Mesendoderm (in vitro differentiated cells): ENCODE measurements around the gene GLB1L3.

Source experiments
- DNase-seq: peaks from one replicate; pipeline ENCODE4 v3.0.0; 2013
- H2AK5ac ChIP-seq: 2 replicates; pipeline ENCODE4 v1.6.1; 2013; ENCODE audit warnings: low read length, inconsistent platforms
- H2BK120ac ChIP-seq: 2 replicates; pipeline ENCODE4 v1.6.1; 2013; ENCODE audit warnings: low read depth, mild to moderate bottlenecking, low read length, moderate library complexity, mixed read lengths
- H2BK15ac ChIP-seq: replicated peaks from 2 replicates; pipeline ENCODE4 v1.6.1; 2013; ENCODE audit warnings: low read depth, mild to moderate bottlenecking, moderate library complexity
- H2BK5ac ChIP-seq: 2 replicates; pipeline ENCODE4 v1.6.1; 2013; ENCODE audit warnings: low read length, inconsistent platforms
- H3K18ac ChIP-seq: 2 replicates; pipeline ENCODE4 v1.6.1; 2013; ENCODE audit warnings: mild to moderate bottlenecking, low read length, mixed read lengths
- H3K23ac ChIP-seq: one replicate; pipeline ENCODE4 v1.6.1; 2013; ENCODE audit warnings: low read length
- H3K27ac ChIP-seq: 2 replicates; pipeline ENCODE4 v1.5.1; 2013; ENCODE audit warnings: low read depth, mild to moderate bottlenecking, inconsistent platforms, low read length, moderate library complexity
- H3K27me3 ChIP-seq: 2 replicates; pipeline ENCODE4 v1.6.1; 2013; ENCODE audit warnings: low read length, control low read depth, mild to moderate bottlenecking, inconsistent platforms; ENCODE audit not compliant: insufficient read depth, poor library complexity
- H3K36me3 ChIP-seq: 2 replicates; pipeline ENCODE4 v1.6.1; 2013; ENCODE audit warnings: low read length, inconsistent platforms; ENCODE audit not compliant: control insufficient read depth, insufficient read depth
- H3K4ac ChIP-seq: one replicate; pipeline ENCODE4 v1.6.1; 2013; ENCODE audit warnings: low read depth, mild to moderate bottlenecking, low read length, moderate library complexity
- H3K4me1 ChIP-seq: 2 replicates; pipeline ENCODE4 v1.6.1; 2013; ENCODE audit warnings: low read depth, low read length, inconsistent platforms; ENCODE audit not compliant: control insufficient read depth
- H3K4me2 ChIP-seq: 2 replicates; pipeline ENCODE4 v1.6.1; 2013; ENCODE audit warnings: low read length
- H3K4me3 ChIP-seq: 2 replicates; pipeline ENCODE4 v1.5.1; 2013; ENCODE audit warnings: mild to moderate bottlenecking, low read length
- H3K56ac ChIP-seq: one replicate; pipeline ENCODE4 v1.6.1; 2013; ENCODE audit warnings: low read length
- H3K79me1 ChIP-seq: 2 replicates; pipeline ENCODE4 v1.6.1; 2013; ENCODE audit warnings: low read length, inconsistent platforms
- H3K79me2 ChIP-seq: 2 replicates; pipeline ENCODE4 v1.6.1; 2013; ENCODE audit warnings: mild to moderate bottlenecking, low read length; ENCODE audit not compliant: control insufficient read depth, insufficient read depth
- H3K9ac ChIP-seq: 2 replicates; pipeline ENCODE4 v1.6.1; 2013; ENCODE audit warnings: low read length, inconsistent platforms
- H4K5ac ChIP-seq: one replicate; pipeline ENCODE4 v1.6.1; 2013; ENCODE audit warnings: low read length
- H4K8ac ChIP-seq: one replicate; pipeline ENCODE4 v1.6.1; 2013; ENCODE audit warnings: low read depth, mild to moderate bottlenecking, control low read depth, low read length, moderate library complexity
- WGBS: extraction: QIAGEN DNeasy Blood & Tissue Kit; methylation state at CpG from one replicate; pipeline ENCODE4 v1.1.7; 2013; ENCODE audit warnings: low lambda C conversion rate, missing lambda C conversion rate; ENCODE audit not compliant: insufficient coverage; ENCODE audit errors: extremely low coverage; 5-methylcytosine and 5-hydroxymethylcytosine counted together

GLB1L3 gene

GRCh38 chr11:134231958-134232659, 44.1 kb upstream of the GLB1L3 start:
- no peak overlapping the region for H2AK5ac ChIP-seq
- H3K27me3 ChIP-seq = no peaks in the 10 kb centered on the region
- H4K5ac ChIP-seq = no peak overlapping the region
- no peak for DNase-seq
- no peak overlapping the region for H2BK15ac ChIP-seq
- no peak overlapping the region for H2BK5ac ChIP-seq
- no peak overlapping the region for H3K9ac ChIP-seq
- H3K18ac ChIP-seq = no peak overlapping the region
- no peak overlapping the region for H4K8ac ChIP-seq
- no CpG with 5 or more reads among the region's 10 CpGs for WGBS
- peaks cover 13% of the 10 kb centered on the region for H3K79me1 ChIP-seq
- no peaks in the 10 kb centered on the region for H3K4me1 ChIP-seq
- no peak overlapping the region for H3K27ac ChIP-seq
- H3K36me3 ChIP-seq = no peaks in the 10 kb centered on the region
- no peak overlapping the region for H3K23ac ChIP-seq
- H3K4ac ChIP-seq = no peak overlapping the region
- H3K4me3 ChIP-seq = no peak overlapping the region
- H3K56ac ChIP-seq = no peak overlapping the region
- H2BK120ac ChIP-seq = no peak overlapping the region
- H3K4me2 ChIP-seq = no peak overlapping the region
- peaks cover 2% of the 10 kb centered on the region for H3K79me2 ChIP-seq

- WGBS = no CpG with 5 or more reads among the region's 4 CpGs
- no peak for DNase-seq
- no peak overlapping the region for H4K5ac ChIP-seq
These were observed 42.4 kb upstream of the GLB1L3 start for GRCh38 chr11:134233729-134234179.

GRCh38 chr11:134235399-134235798, 40.8 kb upstream of the GLB1L3 start:
- Histone ChIP-seq H2AK5ac (no peak overlapping the region), H3K79me2 (peaks cover under 1% of the 10 kb centered on the region), H3K18ac (no peak overlapping the region), H3K4me3 (no peak overlapping the region), H3K4me1 (peaks cover 2% of the 10 kb centered on the region), H3K56ac (no peak overlapping the region), H3K27ac (no peak overlapping the region), H3K79me1 (peaks cover 5% of the 10 kb centered on the region), H3K36me3 (no peaks in the 10 kb centered on the region), H2BK120ac (no peak overlapping the region), H2BK15ac (no peak overlapping the region), H3K9ac (no peak overlapping the region), H4K5ac (no peak overlapping the region), H4K8ac (no peak overlapping the region), H3K4me2 (no peak overlapping the region), H3K23ac (no peak overlapping the region), H3K4ac (no peak overlapping the region), H2BK5ac (no peak overlapping the region), H3K27me3 (no peaks in the 10 kb centered on the region)
- no peak for DNase-seq
- WGBS = no CpG with 5 or more reads among the region's 3 CpGs

More at GRCh38 chr11:134233729-134234179, 42.4 kb upstream of the GLB1L3 start:
- Histone ChIP-seq H3K27me3 (no peaks in the 10 kb centered on the region), H3K4me1 (peaks cover 2% of the 10 kb centered on the region), H3K36me3 (no peaks in the 10 kb centered on the region), H3K4ac (no peak overlapping the region), H3K27ac (no peak overlapping the region), H3K56ac (no peak overlapping the region), H2BK120ac (no peak overlapping the region), H3K79me1 (peaks cover 9% of the 10 kb centered on the region), H3K4me2 (no peak overlapping the region), H3K79me2 (peaks cover 2% of the 10 kb centered on the region), H2BK5ac (no peak overlapping the region), H3K9ac (no peak overlapping the region), H3K4me3 (no peak overlapping the region), H2AK5ac (no peak overlapping the region), H4K8ac (no peak overlapping the region), H3K23ac (no peak overlapping the region), H2BK15ac (no peak overlapping the region), H3K18ac (no peak overlapping the region)

GRCh38 chr11:134236834-134237556, 39.2 kb upstream of the GLB1L3 start:
- H3K27ac ChIP-seq = no peak overlapping the region

GRCh38 chr11:134237557-134237922, 38.6 kb upstream of the GLB1L3 start:
- H3K4me2 ChIP-seq = no peak overlapping the region
- no peak overlapping the region for H4K5ac ChIP-seq
- H3K4ac ChIP-seq = no peak overlapping the region
- no peak overlapping the region for H2AK5ac ChIP-seq
- no peak overlapping the region for H3K56ac ChIP-seq
- H3K27me3 ChIP-seq = no peaks in the 10 kb centered on the region
- H4K8ac ChIP-seq = no peak overlapping the region
- H3K79me1 ChIP-seq = no peaks in the 10 kb centered on the region
- no CpG with 5 or more reads among the region's 11 CpGs for WGBS
- H3K27ac ChIP-seq = no peak overlapping the region
- H2BK120ac ChIP-seq = no peak overlapping the region
- H3K4me1 ChIP-seq = peaks cover 2% of the 10 kb centered on the region
- no peak overlapping the region for H2BK15ac ChIP-seq
- no peak overlapping the region for H3K18ac ChIP-seq
- H3K23ac ChIP-seq = no peak overlapping the region
- H2BK5ac ChIP-seq = no peak overlapping the region
- no peak for DNase-seq
- H3K79me2 ChIP-seq = no peaks in the 10 kb centered on the region
- H3K4me3 ChIP-seq = no peak overlapping the region
- H3K9ac ChIP-seq = no peak overlapping the region
- H3K36me3 ChIP-seq = no peaks in the 10 kb centered on the region

More at GRCh38 chr11:134236834-134237556, 39.2 kb upstream of the GLB1L3 start:
- Histone ChIP-seq H3K4ac (no peak overlapping the region), H2BK120ac (no peak overlapping the region), H3K18ac (no peak overlapping the region), H3K27me3 (no peaks in the 10 kb centered on the region), H3K79me2 (no peaks in the 10 kb centered on the region), H3K56ac (no peak overlapping the region), H3K79me1 (peaks cover 3% of the 10 kb centered on the region), H3K9ac (no peak overlapping the region), H3K4me3 (no peak overlapping the region), H3K23ac (no peak overlapping the region), H2BK15ac (no peak overlapping the region), H3K4me2 (no peak overlapping the region), H4K8ac (no peak overlapping the region), H3K36me3 (no peaks in the 10 kb centered on the region), H4K5ac (no peak overlapping the region), H2AK5ac (no peak overlapping the region), H3K4me1 (peaks cover 2% of the 10 kb centered on the region), H2BK5ac (no peak overlapping the region)
- WGBS = 100% methylated on average over 1 of the region's 7 CpGs
- DNase-seq = peak; percentile 88
